HG03159 (cell line): Measurements from ENCODE around the gene TMEM44.
A peak's percentile ranks its signal among the peaks of the same experiment; 100 is the strongest.

Source experiments
- ATAC-seq: cut with Tn5 transposase; IDR thresholded peaks from one replicate; pipeline ENCODE4 v1.9.1; 2021; ENCODE audit warnings: mild to moderate bottlenecking, moderate library complexity; ENCODE audit not compliant: unreplicated experiment

Gene TMEM44

DNA sequence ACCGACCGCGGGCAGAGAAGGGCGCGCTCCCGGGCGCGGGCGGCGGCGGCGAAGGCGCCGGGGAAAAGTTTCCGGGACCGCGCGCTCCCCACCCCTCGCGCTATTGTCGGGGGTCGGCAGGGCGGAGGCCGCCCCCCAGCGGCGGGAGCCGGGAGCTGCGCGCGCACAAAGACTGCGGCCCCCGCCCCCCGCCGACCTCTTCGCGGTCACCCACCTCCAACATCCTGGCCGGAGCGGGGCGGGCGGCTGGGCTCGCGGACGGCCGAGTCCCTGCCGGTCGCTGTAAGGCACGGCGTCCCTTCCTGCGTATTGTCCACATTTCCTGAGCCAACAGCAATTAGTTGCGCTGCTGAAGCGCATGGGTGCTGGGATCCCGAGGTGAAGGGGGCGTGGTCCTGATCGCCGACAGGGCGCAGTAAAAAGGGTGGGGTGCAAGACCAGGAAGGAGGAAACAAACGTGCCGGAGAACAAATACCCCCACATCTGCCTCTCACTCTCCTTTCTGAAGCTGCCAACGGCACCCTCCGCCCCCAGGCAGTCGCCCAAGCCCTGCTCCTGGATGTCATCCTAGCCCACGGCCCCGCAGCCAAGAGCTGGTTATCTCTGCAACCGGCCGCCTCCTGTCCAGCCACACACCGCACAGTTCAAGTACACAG is at the start of gene TMEM44:
Gene TMEM44, minus strand, starts transcription at position 71 of the 656 bp plus-strand sequence. CDS start 204 bp downstream, outside the sequence.
- ATAC-seq, result peak; percentile 75

GRCh38 chr3:194682694-194683310 is 49.6 kb upstream of the TMEM44 start:
- ATAC-seq, result peak; percentile 51

DNA sequence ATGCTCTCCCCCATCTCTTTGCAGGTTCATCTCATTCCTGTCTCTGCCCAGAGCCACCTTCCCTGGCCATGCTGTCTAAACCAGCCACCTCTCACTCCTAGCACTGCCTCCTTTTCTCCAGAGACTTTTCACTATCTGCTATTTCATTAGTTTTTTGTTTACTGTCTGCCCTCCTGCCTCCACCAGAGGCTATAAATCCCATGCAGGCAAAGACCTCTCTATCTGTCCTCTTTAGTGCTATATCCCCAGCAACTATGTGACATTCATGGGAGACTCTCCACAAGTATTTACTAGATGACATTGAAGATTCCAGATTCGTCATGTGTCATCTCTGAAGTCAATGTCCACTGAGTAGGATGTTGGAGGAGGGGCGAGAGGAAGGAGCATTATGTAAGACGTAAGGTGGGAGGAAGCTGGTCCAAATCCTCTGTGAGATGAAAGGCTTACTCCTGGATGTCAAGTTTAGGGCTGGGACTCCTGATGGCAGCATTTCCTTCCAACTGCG is 49.0 kb upstream of the TMEM44 start:
- no peak for ATAC-seq

DNA sequence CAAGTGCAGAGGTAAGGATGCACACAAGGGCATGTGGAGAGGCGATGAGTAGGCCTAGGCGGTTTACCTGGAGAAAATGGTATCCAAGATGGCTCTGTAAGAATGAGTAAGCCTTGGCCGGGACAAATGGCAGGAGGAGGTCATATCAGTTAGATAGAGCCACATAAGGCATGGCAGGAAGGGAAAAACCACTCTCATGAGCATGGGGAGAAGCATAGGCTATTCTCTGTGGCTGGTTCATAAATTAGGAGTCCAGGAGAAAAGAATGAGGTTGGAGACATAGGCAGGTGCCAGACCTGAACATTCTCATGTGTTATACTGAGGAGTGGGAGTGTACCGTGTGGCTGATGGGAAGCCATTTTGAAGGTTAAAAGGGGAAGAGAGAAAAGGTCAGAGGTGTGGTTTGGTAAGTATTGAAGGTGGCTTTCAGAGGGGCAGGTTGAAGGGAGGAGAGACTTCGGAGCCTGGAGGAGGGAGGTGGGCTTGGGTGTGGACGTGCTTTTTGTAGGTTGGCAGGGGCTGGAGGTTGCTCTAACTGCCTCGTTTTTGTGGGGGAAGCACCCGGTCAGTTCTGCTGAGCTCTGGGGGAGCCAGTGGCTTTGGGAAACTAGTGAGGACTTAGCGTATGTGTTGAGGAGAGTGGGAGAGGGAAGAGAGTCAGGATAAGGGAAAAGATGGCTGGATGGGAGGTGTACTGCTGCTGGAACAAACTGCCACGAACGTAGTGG is 47.8 kb upstream of the TMEM44 start:
- ATAC-seq, result no peak

GRCh38 chr3:194676471-194676870 is 43.3 kb upstream of the TMEM44 start:
- no peak for ATAC-seq

- ATAC-seq, result no peak
Observed at GRCh38 chr3:194675680-194676079, 42.5 kb upstream of the TMEM44 start.

- ATAC-seq, result no peak
Observed at GRCh38 chr3:194675081-194675640, 41.9 kb upstream of the TMEM44 start.

GRCh38 chr3:194673761-194674160 is 40.5 kb upstream of the TMEM44 start:
- no peak for ATAC-seq

DNA sequence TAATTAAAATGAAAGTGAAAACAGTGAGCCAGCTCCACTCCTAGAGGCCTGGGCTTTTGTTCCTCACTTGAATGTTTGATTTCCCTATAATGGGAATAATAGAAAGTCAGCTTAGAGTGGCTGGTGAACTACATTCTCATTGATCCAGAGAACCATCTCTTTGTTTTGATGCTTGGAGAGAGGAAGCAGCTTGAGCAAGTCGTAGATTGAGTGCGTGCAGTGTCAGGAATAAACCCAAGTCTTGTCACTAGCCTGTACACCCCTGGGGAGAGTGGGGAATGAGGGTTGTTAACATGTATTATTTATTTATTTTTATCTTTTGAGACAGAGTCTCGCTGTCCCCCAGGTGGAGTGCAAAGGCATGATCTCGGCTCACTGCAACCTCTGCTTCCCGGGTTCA is 39.7 kb upstream of the TMEM44 start:
- ATAC-seq, result no peak

DNA sequence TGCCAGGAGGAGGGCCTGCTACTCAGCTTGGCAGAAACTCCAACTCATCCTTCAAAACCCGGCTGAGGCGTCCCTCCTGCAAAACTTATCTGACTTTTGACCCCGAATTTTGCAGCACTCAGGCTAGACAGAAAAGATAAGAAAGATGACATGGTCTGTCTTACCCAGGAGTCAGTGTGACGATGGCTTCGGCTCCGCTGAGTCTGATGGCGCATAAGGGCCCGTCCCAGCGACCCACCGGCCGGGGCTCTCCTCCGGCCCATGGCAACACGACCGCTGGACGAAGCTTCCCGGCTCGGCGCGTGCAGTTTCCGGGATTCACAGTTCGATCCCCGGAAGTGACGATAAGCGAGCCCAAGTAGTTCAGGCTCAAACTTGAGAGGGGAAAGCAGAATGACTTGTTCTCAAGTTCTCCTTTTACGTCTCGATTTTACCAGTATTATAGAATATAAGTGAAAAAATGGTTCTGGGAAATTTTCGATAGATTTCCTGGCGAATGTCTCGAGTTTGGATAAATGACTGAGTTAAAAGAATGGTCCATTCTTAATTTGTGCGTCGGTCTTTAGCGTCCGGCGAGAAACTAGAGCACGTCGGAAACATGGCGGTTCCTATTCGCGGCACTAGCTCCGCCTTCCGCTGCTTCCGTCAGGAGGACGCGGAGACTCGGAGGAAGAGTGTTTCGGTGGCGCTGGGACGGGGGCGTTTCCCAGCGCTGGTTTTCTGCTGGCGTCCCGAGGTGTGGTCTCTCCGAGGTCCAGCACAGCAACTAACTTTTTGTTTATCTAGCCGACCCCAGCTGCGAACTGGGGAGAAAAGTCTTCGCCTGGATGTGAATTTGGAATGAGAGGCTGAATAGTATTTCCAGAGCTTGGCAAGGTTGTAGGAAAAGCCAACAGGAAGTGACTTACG is 38.9 kb upstream of the TMEM44 start, which contains the start of gene LSG1:
Gene LSG1, minus strand, starts transcription at position 292 of the 909 bp plus-strand sequence. Its CDS starts 29 bp downstream, at position 263.
- peak; percentile 87 for ATAC-seq

GRCh38 chr3:194671511-194671899 is 38.3 kb upstream of the TMEM44 start:
- no peak for ATAC-seq

DNA sequence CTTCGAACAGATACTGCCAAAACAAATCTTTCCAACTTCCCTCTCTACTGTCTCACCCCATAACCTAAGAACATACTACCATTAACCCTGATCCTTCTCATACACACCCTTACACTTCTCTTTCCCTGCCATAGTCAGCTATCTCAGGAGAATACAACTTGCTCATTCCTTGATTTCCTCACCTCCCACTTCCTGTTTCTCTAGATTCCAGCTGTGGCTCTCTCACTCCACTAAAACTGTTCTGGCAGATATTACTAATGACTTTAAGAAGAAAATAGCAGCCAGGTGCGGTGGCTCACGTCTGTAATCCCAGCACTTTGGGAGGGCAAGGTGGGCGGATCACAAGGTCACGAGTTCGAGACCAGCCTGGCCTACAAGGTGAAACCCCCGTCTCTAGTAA is 34.1 kb upstream of the TMEM44 start:
- ATAC-seq, result no peak

- ATAC-seq, result no peak
Observed at GRCh38 chr3:194664857-194665256, 31.6 kb upstream of the TMEM44 start.

DNA sequence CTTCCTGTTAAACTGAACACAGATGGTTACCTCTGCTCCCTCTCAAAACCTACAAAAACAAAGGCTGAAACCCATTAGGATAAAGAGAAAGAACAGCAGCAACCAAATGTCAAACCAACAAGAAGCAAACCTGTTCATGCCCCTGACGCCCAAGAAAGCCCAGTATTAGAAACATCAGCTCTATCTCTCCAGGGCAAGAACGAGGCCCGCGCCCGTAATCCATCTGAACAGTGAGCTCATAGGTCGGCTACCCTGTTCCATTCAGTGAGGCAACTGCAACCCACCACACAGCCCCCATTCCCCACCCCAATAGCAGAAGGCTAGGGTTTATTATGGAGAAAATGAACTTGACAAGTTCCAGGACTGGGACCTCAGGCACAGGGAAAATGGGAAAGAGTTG is 28.7 kb upstream of the TMEM44 start:
- ATAC-seq, result no peak

DNA sequence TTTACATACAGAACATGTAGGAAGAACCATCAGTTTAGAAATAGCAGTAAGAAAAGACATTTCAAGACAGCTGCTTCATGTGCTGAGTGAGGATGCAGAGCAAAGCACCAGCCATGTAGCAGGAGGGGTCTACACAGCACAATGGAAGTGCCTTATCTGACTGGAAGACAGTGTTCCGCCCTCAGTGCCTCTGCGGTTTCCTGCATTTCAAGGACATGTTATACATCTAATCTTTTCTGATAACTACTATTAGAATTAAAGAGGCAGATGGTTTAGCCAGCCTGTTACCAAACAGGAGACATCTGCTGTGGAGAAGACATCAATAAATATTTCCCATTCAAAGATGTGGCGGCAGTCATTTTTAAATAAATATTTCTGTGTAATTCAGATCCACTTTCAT is 28.2 kb upstream of the TMEM44 start:
- ATAC-seq, result no peak

- ATAC-seq, result no peak
Observed at GRCh38 chr3:194659778-194660177, 26.6 kb upstream of the TMEM44 start.

GRCh38 chr3:194658477-194659242 is 25.4 kb upstream of the TMEM44 start:
- no peak for ATAC-seq

- ATAC-seq, result no peak
Observed at GRCh38 chr3:194657439-194657838, 24.2 kb upstream of the TMEM44 start.

DNA sequence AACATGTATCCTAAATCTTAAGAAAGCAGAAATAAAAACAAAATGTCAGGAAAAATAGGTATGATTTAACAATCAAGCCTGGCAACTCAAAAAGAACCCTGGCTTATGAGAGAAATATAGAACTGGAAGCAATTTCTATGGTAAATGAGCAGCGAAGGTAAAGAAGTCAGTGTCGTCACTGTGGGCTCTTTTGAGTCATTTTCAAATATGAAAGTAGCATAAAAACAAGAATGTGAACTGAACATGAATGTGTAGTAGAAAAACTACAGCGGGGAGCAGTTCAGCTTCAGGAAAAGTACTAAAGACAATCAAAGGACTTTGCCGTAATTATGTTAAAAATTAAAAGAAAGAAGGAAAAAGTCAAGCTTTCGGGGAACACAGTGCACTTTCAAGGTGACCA is 21.2 kb upstream of the TMEM44 start:
- no peak for ATAC-seq

DNA sequence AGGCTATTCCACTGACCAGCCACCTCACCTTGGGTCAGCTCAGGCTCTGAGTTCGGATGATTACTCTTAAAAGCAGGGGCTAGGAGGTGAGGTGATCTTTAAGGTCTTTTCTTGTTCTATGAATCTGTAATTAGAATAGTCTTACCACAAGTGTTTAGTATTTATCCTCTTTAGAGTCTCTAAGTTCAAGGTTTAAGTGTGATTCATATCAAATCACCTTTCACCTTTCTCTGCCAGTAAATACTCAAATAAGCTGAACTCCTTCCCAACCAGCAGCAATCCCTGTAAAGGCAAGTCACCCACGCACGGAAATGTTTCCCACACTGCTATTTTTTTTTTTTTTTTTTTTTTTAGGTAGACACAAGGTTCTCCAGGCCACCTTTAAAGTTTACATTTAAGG is 14.5 kb upstream of the TMEM44 start:
- no peak for ATAC-seq
